HepG2 (cell line): ENCODE measurements around the gene KRTAP10-2. TPM values are rescaled to one million over a fixed set of nuclear protein-coding genes. Genes with fewer than 3 reads are reported as not detected.

Experiments
- ATAC-seq: fragments of 200-7000 bp; cut with Tn5 transposase; 3 replicates; pipeline ENCODE4 v1.9.1; 2020; ENCODE audit warnings: mild to moderate bottlenecking, moderate library complexity
- BruUV-seq: library from RNA; stranded (reverse); fragments of 400-500 nt; replicated peaks from 2 replicates; lab custom pipeline; 2021; lab: Mats Ljungman, UMichigan
- CTCF ChIA-PET: fragments of 300-600 bp; formaldehyde crosslinking; extraction: SDS; loops from one replicate; lab custom pipeline; 2021; ENCODE audit warnings: low total read pairs, inconsistent platforms, low intra/inter-chr PET ratio; lab: Yijun Ruan, JAX
- POLR2A ChIA-PET: fragments of 350-600 bp; sonication (Branson Sonifier 250); formaldehyde crosslinking; loops from one replicate; lab custom pipeline; 2020; ENCODE audit warnings: antibody characterized with exemption, inconsistent platforms; lab: Yijun Ruan, JAX
- DNase-seq: peaks from one replicate; pipeline ENCODE4 v3.0.0-alpha.2; 2015; ENCODE audit warnings: low spot score
- FAIRE-seq: peaks from 3 replicates; lab custom pipeline; 2011; peaks lifted over from hg19 to GRCh38; lab: Jason Lieb, UNC
- H2AFZ ChIP-seq: one replicate; pipeline ENCODE4 v1.6.1; 2011; ENCODE audit warnings: low read length, inconsistent platforms
- H3K27ac ChIP-seq: fragments of 300-600 bp; 3 replicates; pipeline ENCODE4 v1.8.0; 2011; ENCODE audit warnings: mixed run types, mild to moderate bottlenecking, mixed read lengths, low read length, inconsistent platforms; ENCODE audit not compliant: insufficient read depth; ENCODE audit errors: extremely low read length
- H3K27me3 ChIP-seq, 2 experiments: fragments of 200-600 bp in 1 of 2; 2 replicates in 1 of 2; 3 replicates in 1 of 2; pipeline versions ENCODE4 v1.6.0 to v1.8.0; 2011; ENCODE audit warnings: low read length in 2 of 2, mild to moderate bottlenecking in 2 of 2, moderate library complexity in 2 of 2, inconsistent platforms in 1 of 2; ENCODE audit not compliant: insufficient read depth in 2 of 2, control insufficient read depth in 1 of 2
- H3K36me3 ChIP-seq, 2 experiments: fragments of 200-600 bp in 1 of 2; replicated peaks in 1 of 2; 2 replicates in 1 of 2; 3 replicates in 1 of 2; pipeline versions ENCODE4 v1.5.1 to v1.8.0; 2011; ENCODE audit warnings: low read length in 2 of 2, inconsistent platforms in 1 of 2; ENCODE audit not compliant: insufficient read depth in 2 of 2, control insufficient read depth in 1 of 2
- H3K4me1 ChIP-seq: 2 replicates; pipeline ENCODE4 v1.5.1; 2012; ENCODE audit warnings: low read length, inconsistent platforms; ENCODE audit not compliant: insufficient read depth
- H3K4me2 ChIP-seq: 2 replicates; pipeline ENCODE4 v1.6.0; 2011; ENCODE audit warnings: low read depth, low read length, inconsistent platforms
- H3K4me3 ChIP-seq, 3 experiments: fragments of 200-600 bp in 1 of 3; sonication (generic), shearing (Covaris generic) in 1 of 3; replicated peaks in 1 of 3; 2 replicates each; pipeline ENCODE4 v1.5.1; 2011 to 2016; ENCODE audit warnings: low read length in 3 of 3, inconsistent platforms in 2 of 3, low read depth in 2 of 3, mild to moderate bottlenecking in 2 of 3, control low read depth in 1 of 3, mixed read lengths in 1 of 3; ENCODE audit not compliant: insufficient read depth in 1 of 3
- H3K79me2 ChIP-seq: one replicate; pipeline ENCODE4 v1.6.1; 2011; ENCODE audit warnings: low read length, inconsistent platforms; ENCODE audit not compliant: insufficient read depth
- H3K9ac ChIP-seq: 2 replicates; pipeline ENCODE4 v1.6.0; 2011; ENCODE audit warnings: mild to moderate bottlenecking, low read depth, low read length, inconsistent platforms; ENCODE audit not compliant: insufficient read depth
- H3K9me3 ChIP-seq: 2 replicates; pipeline ENCODE4 v1.5.1; 2012; ENCODE audit warnings: mild to moderate bottlenecking, low read length
- H4K20me1 ChIP-seq: 2 replicates; pipeline ENCODE4 v1.6.0; 2011; ENCODE audit warnings: inconsistent platforms, mild to moderate bottlenecking, low read length, moderate library complexity; ENCODE audit not compliant: insufficient read depth
- CHCHD3 ChIP-seq: sonication (generic); formaldehyde crosslinking; IDR thresholded peaks from 2 replicates; pipeline ENCODE4 v1.8.0; 2022; ENCODE audit warnings: mild to moderate bottlenecking, missing genetic modification reagents, moderate library complexity
- HOXA7 ChIP-seq: sonication (generic); formaldehyde crosslinking; IDR thresholded peaks from 2 replicates; pipeline ENCODE4 v1.8.1; 2022; ENCODE audit warnings: mild to moderate bottlenecking, missing genetic modification reagents, moderate library complexity
- MIER3 ChIP-seq: IDR thresholded peaks from 2 replicates; pipeline ENCODE4 v1.6.1; 2016; ENCODE audit warnings: missing compliant biosample characterization, borderline replicate concordance
- PRPF4 ChIP-seq: fragments of 200-400 bp; formaldehyde crosslinking; IDR thresholded peaks from 2 replicates; pipeline ENCODE4 v1.6.1; 2016; ENCODE audit warnings: low read length, low read depth; ENCODE audit not compliant: poor library complexity, severe bottlenecking
- SMC3 ChIP-seq: IDR thresholded peaks from 2 replicates; pipeline ENCODE4 v1.6.1; 2011; ENCODE audit warnings: low read length, improper control_type of control experiment
- ZBTB42 ChIP-seq: sonication (generic); formaldehyde crosslinking; IDR thresholded peaks from 2 replicates; pipeline ENCODE4 v1.5.0; 2020; ENCODE audit warnings: mild to moderate bottlenecking, missing genetic modification reagents
- ZNF142 ChIP-seq: sonication (generic); formaldehyde crosslinking; IDR thresholded peaks from 2 replicates; pipeline ENCODE4 v1.4.0; 2020; ENCODE audit warnings: missing genetic modification reagents
- ZNF331 ChIP-seq: sonication (generic); formaldehyde crosslinking; IDR thresholded peaks from 2 replicates; pipeline ENCODE4 v1.4.0; 2020; ENCODE audit warnings: missing genetic modification reagents
- ZNF629 ChIP-seq: sonication (generic); formaldehyde crosslinking; conservative IDR thresholded peaks from 2 replicates; pipeline ENCODE4 v1.5.0; 2020; ENCODE audit warnings: missing genetic modification reagents
- WGBS: methylation state at CpG from one replicate; pipeline ENCODE4 v1.1.6; 2017; ENCODE audit warnings: low lambda C conversion rate; 5-methylcytosine and 5-hydroxymethylcytosine counted together
- in situ Hi-C: cut with HindIII; loops from 2 replicates; pipeline ENCODE4 v1.10.0; 2017; ENCODE audit warnings: low pct_unique_long_range_greater_than_20kb; ENCODE audit not compliant: extremely low pct_ligation_motif_present
- intact Hi-C: fragments of 100-400 bp; cut with micrococcal nuclease; formaldehyde crosslinking; loops from one replicate; pipeline ENCODE4 v1.10.0; 2022; ENCODE audit not compliant: unreplicated experiment
- polyA plus RNA-seq, 8 experiments: library from polyadenylated mRNA; depleted of rRNA in 3 of 8; stranded (reverse) in 7 of 8; unstranded in 1 of 8; fragments of >200 nt; fragmentation: Illumina TruSeq in 4 of 8; extraction: Trizol in 4 of 8; gene quantifications; 2 replicates each; pipeline versions ENCODE4 v1.2.1 to v1.2.3, GENCODE V29; 2011 to 2016; ENCODE audit warnings: low read depth in 4 of 8, missing spikeins in 1 of 8, mixed read lengths in 1 of 8; ENCODE audit not compliant: insufficient read depth in 1 of 8
- total RNA-seq, 5 experiments: library from RNA; depleted of rRNA; stranded (reverse); fragments of >200 nt; fragmentation: Illumina TruSeq; extraction: Trizol; gene quantifications; 2 replicates each; pipeline ENCODE4 v1.2.3, GENCODE V29; 2016; ENCODE audit warnings: low read depth in 1 of 5
- TF ChIP-seq, protein P1 (sequence below): sonication (generic); formaldehyde crosslinking; conservative IDR thresholded peaks from 2 replicates; pipeline ENCODE4 v1.8.1; 2023; ENCODE audit warnings: missing genetic modification reagents
- TF ChIP-seq, protein P2 (sequence below): sonication (generic); formaldehyde crosslinking; IDR thresholded peaks from 2 replicates; pipeline ENCODE4 v1.4.0; 2020; ENCODE audit warnings: missing genetic modification reagents
- TF ChIP-seq, protein P3 (sequence below): sonication (generic); formaldehyde crosslinking; IDR thresholded peaks from 2 replicates; pipeline ENCODE4 v1.5.1; 2020; ENCODE audit warnings: missing genetic modification reagents, mild to moderate bottlenecking, borderline replicate concordance

KRTAP10-2 gene
- total and polyA plus RNA-seq, 2 of the 13 experiments (the other 11 are each of a cell fraction or from before 2014, with no cell fraction given): not detected

GRCh38 chr21:44566403-44566802 is 15.1 kb upstream of the KRTAP10-2 start:
- Histone ChIP-seq H3K4me1 (no peaks in the 10 kb centered on the region), H3K9ac (no peak overlapping the region), H3K27ac (no peak overlapping the region), H3K4me3 (no peak overlapping the region), H3K27me3 (no peaks in the 10 kb centered on the region; a peak in 1 of 5 replicates), H3K36me3 (no peaks in the 10 kb centered on the region), H3K4me2 (no peak overlapping the region), H4K20me1 (no peaks in the 10 kb centered on the region), H3K79me2 (no peaks in the 10 kb centered on the region), H2AFZ (no peak overlapping the region), H3K9me3 (peaks cover 5% of the 10 kb centered on the region)
- intact Hi-C loops: no loop called here
- POLR2A ChIA-PET: no interaction called here
- no peak for DNase-seq
- no peak for FAIRE-seq
- no peak for ATAC-seq
- 12% methylated on average over 1 of the region's 1 CpG for WGBS
- in situ Hi-C loops: no loop called here
- TF ChIP-seq ZNF331 (CRISPR knock-in tag) (no peak), CHCHD3 (CRISPR knock-in tag) (no peak), MIER3 (CRISPR knock-in tag) (no peak), PRPF4 (no peak), HOXA7 (CRISPR knock-in tag) (no peak), ZNF629 (CRISPR knock-in tag) (no peak), ZNF142 (no peak), ZBTB42 (CRISPR knock-in tag) (no peak), SMC3 (no peak)
- TF ChIP-seq, protein P1, sequence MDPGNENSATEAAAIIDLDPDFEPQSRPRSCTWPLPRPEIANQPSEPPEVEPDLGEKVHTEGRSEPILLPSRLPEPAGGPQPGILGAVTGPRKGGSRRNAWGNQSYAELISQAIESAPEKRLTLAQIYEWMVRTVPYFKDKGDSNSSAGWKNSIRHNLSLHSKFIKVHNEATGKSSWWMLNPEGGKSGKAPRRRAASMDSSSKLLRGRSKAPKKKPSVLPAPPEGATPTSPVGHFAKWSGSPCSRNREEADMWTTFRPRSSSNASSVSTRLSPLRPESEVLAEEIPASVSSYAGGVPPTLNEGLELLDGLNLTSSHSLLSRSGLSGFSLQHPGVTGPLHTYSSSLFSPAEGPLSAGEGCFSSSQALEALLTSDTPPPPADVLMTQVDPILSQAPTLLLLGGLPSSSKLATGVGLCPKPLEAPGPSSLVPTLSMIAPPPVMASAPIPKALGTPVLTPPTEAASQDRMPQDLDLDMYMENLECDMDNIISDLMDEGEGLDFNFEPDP (CRISPR knock-in tag): no peak
- TF ChIP-seq, protein P2, sequence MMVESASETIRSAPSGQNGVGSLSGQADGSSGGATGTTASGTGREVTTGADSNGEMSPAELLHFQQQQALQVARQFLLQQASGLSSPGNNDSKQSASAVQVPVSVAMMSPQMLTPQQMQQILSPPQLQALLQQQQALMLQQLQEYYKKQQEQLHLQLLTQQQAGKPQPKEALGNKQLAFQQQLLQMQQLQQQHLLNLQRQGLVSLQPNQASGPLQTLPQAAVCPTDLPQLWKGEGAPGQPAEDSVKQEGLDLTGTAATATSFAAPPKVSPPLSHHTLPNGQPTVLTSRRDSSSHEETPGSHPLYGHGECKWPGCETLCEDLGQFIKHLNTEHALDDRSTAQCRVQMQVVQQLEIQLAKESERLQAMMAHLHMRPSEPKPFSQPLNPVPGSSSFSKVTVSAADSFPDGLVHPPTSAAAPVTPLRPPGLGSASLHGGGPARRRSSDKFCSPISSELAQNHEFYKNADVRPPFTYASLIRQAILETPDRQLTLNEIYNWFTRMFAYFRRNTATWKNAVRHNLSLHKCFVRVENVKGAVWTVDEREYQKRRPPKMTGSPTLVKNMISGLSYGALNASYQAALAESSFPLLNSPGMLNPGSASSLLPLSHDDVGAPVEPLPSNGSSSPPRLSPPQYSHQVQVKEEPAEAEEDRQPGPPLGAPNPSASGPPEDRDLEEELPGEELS (CRISPR knock-in tag): no peak
- TF ChIP-seq, protein P3, sequence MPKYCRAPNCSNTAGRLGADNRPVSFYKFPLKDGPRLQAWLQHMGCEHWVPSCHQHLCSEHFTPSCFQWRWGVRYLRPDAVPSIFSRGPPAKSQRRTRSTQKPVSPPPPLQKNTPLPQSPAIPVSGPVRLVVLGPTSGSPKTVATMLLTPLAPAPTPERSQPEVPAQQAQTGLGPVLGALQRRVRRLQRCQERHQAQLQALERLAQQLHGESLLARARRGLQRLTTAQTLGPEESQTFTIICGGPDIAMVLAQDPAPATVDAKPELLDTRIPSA (CRISPR knock-in tag): no peak
- TF ChIP-seq, all 625 proteins: peak for 0
- CTCF ChIA-PET: no interaction called here
- BruUV-seq: no TSS peak
